ENCODE measurements around the gene MID2.
"Not testable (repeated sequence)": the region's sequence is repeated elsewhere in the genome, so short reads cannot be mapped to it uniquely, and the experiment has no call there.

Gene MID2

DNA sequence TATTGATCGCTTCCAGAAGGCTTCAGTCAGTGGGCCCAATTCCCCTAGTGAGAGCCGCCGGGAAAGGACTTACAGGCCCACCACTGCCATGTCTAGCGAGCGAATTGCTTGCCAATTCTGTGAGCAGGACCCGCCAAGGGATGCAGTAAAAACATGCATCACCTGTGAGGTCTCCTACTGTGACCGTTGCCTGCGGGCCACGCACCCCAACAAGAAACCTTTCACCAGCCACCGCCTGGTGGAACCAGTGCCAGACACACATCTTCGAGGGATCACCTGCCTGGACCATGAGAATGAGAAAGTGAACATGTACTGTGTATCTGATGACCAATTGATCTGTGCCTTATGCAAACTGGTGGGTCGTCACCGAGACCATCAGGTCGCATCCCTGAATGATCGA lies 15.3 kb downstream of the MID2 start:
- no peak for DNase-seq (ENCODE audit: low spot score)

DNA sequence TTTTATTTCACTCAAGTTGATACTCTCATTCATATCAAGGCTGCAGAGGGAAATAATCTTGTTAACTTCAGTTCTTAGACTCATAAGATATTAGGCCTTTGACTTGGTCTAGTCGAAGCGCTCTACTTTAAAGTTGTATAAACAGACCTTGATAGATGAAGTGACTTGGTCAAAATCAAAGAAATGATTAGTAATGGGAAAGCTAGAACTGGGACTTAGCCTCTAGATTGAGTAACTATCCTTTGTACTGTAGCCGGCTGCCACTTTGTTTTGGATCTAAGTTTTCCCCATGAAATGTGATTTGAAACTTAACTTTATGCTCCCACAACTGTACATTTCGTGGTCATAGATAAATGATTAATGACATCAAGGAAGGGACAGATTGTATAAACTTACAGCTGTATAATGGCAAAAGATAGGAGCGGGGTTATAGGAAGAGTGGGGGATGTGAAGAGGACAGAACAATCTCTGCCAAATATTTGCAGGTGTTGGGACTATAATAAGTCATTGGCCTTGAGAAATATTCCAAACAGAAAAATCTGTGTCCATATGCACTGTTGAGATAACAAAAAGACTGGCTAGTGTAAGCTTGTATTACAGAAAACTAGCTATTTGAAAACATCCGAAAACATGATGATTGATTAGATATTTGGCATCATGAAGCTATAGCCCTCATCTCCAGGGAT lies 17.2 kb downstream of the MID2 start:
- DNase-seq (ENCODE audit: low spot score): no peak

DNA sequence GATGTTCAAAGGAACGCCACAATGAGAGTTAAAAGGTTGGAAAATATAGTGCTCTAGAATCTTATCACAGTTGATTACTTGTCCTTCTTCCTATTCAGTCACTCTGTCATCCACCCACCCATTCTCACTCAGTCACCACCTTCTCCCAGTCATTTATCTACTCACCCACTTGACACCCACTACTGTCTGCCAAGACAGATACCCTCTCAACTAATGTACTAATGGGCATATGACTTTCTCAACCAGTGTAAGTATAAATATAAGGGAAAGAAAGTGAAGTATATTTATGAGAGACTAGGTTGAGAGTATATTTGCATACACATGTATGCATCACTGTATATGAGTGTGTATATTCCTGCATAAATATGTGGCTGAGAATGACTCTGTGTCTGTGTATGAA lies 20.0 kb downstream of the MID2 start:
- no peak for DNase-seq (ENCODE audit: low spot score)

DNA sequence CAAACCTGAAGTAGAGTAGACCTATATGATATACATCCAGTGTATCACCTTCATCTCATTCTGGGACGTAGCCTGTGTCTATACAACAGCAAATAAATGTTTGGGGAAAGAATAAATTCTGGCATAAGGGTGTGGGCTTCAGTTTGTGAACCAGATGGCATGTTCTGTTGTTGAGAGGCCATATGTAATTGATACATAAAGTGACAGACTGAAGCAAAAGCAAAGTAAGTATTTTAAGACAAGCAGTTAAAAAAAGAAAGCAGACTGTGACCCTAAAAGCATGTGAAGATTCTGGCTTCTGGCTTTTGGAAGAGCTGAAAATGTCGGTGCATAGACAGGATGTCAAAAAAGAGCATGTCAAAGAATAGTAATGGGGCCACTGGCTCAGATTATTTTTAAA lies 22.9 kb downstream of the MID2 start:
- no peak for DNase-seq (ENCODE audit: low spot score)

DNA sequence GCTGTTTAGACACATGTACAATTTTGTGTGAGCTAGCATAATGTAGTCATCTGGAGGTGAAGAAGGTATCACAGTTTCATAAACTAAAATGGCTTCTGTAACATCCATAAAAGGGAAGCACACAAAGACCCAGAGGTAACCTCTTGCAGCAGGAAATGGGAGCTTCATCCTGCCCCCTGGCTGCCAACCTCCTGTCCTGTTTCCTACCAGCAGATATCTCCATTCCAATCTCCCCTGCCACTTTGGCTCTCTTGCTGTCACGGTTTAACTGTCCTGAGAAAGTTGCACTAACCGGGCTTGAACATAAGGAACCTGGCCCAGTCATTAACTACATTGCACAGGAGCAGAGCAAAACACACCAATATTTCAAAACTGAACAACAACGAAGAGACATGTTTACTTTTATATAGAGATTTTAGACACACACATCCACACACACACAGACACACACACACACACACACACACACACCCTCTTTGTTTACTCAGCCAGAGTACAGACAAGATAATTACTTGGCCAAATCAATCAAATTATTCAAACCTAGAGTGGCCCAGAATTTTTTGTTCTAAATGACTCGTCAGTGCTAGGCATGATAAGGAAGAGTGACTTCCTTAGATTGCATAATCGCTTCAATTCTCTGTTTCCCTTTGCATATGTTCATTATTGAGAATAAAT lies 24.2 kb downstream of the MID2 start:
- DNase-seq (ENCODE audit: low spot score): no peak

DNA sequence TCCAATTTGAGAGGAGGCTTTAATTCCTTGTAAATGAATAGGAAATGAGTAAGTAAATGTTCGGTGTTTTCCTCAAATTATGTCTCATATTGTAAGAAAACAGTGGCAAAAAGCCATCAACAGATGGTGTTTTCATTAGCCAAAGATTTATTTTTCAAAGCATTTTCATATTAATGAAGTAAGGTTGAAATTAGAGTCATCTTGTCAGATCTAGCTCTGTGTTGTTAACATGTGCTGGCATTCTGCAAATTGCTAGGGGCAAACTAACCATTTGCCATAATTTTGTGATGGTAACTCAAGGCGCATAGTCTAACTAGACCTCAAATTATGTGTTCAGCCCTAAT lies 24.7 kb downstream of the MID2 start:
- no peak for DNase-seq (ENCODE audit: low spot score)

DNA sequence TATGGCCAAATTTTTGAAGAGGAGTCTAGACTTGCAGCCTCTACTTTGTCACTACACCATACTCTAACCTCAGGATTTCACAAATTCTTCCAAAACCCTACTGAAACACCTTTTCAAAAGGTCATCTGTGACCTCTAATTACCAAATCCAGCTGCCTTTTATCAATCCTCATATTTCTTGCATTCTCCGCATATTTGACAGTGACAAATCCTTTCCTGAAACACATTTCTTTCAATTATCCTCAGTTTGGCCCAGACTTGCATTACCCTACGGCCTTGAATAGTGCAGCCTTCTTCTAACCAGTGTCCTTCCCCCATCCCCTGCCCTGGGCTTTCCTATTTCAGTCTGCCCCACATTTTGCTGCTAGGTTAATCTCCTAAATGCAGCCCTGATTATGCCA lies 25.5 kb downstream of the MID2 start:
- no peak for DNase-seq (ENCODE audit: low spot score)

DNA sequence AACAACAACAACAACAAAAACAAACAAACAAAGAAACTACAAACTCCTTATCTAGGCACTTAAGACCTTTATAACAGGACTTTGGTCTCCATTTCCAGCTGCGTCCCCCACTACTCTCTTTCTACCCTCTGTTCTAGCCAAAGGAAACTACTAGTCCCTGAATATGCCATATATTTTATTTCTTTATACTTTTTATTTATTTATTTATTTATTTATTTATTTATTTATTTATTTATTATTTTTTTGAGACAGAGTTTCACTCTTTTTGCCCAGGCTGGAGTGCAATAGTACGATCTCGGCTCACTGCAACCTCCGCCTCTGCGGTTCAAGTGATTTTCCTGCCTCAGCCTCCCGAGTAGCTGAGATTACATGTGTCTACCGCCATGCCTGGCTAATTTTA lies 26.0 kb downstream of the MID2 start:
- DNase-seq (ENCODE audit: low spot score): not testable (repeated sequence)

DNA sequence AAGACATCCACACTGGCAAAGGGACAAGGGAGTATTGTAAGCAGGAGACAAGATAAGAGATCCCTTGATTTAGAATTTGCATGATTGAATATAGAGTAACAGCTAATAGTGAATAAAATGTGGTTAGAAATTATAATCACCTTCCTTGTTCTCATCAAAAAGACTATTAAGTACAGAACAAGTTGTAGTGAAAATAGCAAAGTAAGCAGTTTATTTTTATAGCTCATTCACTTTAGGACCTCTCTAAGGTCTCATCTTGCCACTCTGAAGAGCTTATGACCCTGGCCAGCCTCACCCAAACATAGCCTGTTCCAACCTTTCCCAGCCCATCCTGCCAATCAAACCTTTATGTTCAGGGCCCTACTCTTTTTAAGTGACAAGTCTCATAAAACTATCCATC lies 30.6 kb downstream of the MID2 start:
- no peak for DNase-seq (ENCODE audit: low spot score)

DNA sequence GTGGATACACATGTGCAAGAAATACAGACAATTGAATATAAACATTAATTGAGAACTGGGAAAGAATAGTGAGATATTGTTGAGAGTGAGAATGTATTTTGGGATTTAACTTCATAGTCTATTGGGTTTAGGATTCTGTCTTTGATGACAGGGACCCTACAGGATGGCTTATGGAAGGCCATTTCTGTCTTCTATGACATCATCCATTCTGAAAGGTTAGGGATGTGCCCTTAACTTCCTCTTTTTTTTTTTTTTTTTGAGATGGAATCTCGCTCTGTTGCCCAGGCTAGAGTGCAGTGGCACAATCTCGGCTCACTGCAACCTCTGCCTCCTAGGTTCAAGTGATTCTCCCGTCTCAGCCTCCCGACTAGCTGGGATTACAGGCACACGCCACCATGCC lies 31.4 kb downstream of the MID2 start:
- DNase-seq (ENCODE audit: low spot score): not testable (repeated sequence)

DNA sequence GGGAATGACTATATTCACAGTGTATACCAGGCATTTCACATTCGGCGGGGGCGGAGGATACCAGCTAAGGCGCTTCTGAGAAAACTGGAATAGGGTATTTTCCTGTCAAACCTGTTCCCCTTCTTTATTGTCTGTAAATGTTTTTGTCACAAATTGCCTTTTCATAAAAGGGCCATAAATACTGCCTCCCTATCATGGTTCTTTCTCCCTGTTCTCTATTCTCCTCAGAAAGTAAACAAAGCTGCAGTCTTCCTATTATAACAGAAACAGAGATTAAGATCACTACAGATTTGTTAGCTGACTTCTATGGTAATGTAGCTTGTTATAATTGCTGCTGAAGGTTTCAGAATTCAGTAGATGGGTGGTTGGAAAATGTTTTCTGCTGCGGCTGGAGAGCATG lies 32.2 kb downstream of the MID2 start:
- DNase-seq (ENCODE audit: low spot score): no peak

DNA sequence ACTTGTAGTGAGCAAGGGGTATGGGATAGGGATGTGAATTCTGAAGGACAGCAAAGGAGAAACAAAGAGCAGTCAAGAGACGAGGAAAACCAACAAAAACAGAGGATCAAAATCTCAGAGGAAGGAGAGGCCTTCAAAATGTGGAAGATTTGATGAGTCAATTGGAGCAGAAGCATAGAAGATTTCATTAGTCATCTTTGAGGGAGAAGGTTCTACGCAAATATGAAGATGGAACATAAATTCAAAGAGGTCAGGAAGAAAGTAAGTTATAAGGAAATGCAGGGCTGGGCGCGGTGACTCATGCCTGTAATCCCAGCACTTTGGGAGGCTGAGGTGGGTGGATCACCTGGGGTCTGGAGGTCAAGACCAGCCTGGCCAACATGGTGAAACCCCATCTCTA lies 35.4 kb downstream of the MID2 start:
- DNase-seq (ENCODE audit: low spot score): no peak

DNA sequence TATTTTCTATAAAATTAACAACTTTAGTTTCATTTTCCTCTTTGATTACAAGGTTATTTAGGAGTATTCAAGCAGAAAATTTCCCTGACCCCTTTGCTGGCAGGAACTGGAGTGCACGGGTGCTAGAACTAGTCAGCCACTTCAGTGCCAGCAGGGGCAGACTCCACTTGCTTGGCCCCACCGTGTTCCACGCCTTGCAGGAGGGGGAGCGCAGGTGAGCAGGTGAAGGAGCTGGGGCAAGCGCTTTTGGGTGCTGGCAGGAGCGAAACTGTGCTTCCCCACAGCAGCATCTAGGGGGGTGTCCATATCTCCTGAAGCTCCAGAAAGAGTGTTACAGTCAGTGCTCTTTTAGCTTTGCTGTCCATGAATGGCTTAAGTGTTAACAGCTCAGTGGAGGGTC lies 45.5 kb downstream of the MID2 start:
- no peak for DNase-seq (ENCODE audit: low spot score)

DNA sequence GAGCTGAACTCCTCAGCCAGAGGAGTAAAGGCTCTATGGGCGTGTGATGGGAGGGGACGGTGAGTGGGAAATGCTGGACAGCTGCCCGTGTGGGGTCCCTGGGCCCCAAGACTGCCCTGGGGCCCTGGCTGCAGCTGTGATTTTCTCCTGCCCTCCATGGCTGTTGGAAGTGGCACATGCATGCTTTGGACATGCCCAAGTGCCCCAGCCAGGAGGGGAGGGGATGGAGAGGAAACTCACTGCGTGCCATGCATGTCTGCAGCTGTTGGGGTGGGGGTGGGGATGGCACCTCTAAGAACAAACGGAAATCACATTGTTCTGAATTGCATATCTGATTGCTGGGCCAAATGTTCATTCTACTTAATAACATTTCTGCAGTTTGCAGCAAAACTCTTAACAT lies 52.4 kb downstream of the MID2 start:
- DNase-seq (ENCODE audit: low spot score): no peak

DNA sequence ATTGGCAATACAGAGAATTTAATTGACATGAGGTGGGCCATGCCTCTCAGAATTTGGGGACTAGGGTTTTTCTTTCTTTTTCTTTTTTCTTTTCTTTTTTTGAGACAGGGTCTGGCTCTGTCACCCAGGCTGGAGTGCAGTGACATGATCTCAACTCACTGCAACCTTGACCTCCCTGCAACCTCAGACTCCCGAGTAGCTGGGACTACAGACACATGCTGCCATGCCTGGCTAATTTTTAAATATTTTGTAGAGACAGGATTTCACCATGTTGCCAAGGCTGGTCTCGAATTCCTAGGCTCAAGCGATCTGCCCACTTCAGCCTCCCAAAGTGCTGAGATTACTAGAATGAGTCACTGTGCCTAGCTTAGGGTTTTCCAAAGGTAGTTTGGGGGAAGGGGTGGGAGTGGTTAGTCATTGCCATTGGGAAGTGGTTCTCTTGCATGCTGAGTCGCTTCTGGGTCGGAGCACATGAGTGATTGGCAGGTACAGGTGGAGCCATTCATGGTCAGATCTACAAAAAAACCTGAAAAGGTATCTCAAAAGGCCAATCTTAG lies 54.5 kb downstream of the MID2 start:
- DNase-seq (ENCODE audit: low spot score): no peak

DNA sequence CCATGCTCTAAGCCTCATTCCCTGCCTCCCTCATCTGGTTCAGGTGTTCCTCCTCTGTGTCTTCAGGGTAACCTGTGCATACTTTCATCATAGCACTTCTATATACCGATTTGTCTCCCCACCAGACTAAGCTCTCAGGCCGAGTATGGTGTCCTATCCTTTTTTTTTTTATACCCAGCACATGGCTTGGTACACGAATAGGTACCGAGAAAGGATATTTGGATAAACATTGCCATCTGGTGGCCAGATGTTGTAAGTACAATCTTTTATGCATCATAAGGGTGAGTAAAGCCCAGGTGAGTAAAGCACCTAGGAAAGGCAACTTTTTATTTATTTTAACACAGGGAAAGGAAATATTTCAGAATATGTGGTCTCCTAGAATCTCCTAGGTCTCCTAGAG lies 68.4 kb downstream of the MID2 start:
- peak; percentile 18 for DNase-seq (ENCODE audit: low spot score)

DNA sequence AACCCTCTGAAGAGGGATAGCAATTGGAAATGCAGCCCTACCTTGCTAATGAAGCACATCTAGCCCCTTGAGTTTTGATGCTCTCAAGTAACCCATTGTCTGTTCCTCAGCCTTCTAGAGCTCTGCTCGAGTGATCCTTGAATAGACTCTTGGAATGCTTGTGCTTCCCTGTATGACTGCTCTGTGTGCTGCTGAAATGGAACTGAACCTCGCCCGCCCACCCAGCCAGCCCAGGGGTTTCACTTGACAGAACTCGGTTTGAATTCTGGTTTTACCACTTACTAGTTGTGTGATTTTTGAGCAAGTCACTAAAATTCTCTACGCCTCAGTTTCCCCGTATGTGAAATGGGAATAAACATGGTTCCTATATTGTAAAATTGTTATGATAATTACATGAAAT lies 77.1 kb downstream of the MID2 start:
- no peak for DNase-seq (ENCODE audit: low spot score)

DNA sequence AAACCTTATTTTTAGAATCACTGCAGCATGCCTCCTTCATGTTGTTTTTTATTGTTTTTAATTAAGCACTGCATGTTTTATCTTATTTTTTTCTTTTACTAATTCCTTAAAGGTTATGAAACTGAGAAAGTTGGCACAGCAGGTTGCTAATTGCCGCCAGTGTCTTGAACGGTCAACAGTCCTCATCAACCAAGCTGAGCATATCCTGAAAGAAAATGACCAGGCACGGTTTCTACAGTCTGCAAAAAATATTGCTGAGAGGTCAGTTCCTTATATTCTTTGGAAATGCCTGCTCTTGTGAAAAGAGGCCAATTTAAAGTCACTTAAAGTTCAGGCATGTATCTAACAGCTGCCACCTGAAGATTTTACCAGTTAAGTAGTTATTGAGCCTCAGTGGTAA lies 79.7 kb downstream of the MID2 start:
- DNase-seq (ENCODE audit: low spot score): no peak

DNA sequence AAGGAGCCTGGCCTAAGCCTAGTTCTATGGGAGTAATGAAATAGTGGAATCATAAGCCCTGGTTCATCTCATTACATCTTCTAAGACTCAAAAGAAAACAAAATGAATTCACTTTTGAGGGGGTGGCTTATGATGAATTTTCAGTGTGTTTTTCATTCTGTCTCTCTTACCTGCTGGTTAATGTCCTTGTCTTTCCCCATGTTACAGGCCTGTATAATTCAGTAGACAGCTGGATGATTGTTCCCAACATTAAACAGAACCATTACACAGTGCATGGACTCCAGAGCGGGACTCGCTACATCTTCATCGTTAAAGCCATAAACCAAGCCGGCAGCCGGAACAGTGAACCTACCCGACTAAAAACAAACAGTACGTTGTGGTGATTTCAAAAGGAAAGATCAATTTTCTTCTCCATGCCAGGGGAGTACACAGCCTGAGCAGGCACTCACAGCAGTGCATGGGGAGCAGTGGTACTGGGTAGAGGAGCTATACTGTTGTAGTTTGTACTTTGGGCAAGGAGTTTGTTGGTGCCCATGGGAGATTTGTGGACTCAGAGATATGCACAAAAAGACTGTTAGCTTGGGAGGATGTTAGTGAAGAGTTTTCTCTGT lies 98.6 kb downstream of the MID2 start:
- no peak for DNase-seq (ENCODE audit: low spot score)

DNA sequence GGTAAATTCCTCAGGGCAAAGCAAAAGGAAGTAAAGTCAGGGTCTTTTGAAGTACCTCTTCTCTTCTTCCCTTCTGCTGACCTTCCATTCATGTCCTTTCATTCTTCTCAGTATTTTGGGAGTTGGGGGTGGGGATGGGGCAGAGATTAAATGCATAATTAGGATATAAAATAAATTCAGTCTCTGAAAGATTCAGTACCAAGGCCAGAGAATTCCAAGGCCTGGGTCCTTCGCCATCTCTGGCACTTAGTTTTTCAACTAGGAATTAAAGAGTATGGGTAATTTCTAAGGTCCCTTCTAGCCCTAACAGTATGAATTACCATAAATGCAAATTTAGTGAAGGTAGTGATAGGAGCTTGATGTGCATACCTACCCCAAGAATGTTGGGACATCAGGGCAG lies 108.6 kb downstream of the MID2 start:
- no peak for DNase-seq (ENCODE audit: low spot score)

DNA sequence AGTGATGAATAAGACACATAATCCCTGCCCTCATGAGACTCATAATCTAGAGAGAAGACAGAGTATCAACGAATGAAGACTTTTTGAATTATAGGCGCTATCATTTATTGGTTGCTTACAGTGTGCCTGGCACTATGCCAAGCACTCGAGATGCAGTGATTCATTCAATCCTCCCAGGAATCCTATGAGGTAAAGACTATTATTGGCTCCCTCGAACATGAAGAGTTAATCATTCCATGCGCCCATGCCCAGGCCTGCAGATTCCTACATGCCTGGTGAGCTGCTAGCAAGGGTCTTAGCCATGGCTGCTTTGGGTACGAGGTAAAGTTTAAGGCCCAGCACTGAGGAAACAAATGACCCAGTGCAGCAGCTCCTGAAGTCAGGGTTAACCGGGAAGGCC lies 109.5 kb downstream of the MID2 start:
- peak; percentile 3 for DNase-seq (ENCODE audit: low spot score)

DNA sequence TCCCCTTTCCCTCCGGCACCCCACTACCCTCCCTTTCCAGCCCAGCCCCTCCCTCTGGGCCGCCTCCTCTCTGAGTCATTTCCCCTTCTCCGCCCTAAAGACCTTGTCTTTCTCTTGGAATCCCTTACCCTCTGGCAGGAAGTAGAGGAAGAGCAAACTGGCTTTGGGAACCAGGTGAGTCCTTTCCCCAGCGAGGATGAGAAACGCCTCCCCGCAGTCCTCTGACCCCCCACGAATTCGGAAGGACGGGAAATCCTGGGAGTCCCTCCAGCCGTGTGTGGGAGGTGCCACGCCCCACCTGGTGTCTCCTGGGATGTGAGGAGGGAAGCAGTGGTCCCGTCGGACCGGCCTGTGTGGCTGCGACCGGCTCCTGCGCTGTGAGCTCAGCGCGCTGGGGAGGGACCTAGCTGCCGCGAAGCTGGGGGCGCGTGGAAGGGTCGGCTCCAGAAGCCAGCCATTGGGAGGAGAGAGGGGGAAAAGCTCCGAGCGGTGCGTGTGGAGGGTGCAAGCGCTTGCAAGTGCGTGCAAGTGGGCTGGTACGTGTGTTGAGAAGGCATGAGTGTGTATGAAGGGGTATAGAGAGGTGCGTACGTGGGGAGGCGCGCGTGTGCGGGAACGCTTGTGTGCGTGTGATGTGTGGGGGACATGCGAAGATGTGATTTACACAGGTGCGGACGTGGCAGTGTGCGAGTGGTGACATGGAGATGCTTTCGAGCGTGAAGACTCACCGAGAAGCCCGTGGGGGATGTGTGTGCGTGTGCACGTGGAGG lies 110.2 kb downstream of the MID2 start:
- DNase-seq (ENCODE audit: low spot score): no peak

DNA sequence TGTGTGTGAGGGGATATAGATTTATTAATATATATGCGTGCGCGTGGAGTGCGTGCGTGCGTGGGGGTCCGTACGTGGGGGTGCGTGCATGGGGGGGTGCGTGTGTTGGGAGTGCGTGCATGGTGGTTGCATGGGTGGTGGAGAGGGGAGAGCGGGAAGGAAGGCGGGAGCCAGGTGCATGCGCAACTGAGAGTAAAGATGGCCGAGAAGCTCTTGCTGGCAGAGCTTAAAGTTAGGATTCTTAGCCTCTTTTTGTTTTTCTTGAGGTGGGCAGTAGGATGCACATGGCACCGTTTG lies 110.7 kb downstream of the MID2 start:
- no peak for DNase-seq (ENCODE audit: low spot score)

Measured in COLO829 (cell line).